Type B pancreatic cell (in vitro differentiated cells): ENCODE measurements around the gene TOM1L2. TPM values are rescaled to one million over a fixed set of nuclear protein-coding genes. Genes with fewer than 3 reads are reported as not detected.

ENCODE experiments used
- DNase-seq: peaks from one replicate; pipeline ENCODE4 v3.0.0; 2021; ENCODE audit warnings: mixed read lengths; ENCODE audit not compliant: unreplicated experiment; ENCODE audit errors: extremely low spot score
- H3K27ac Mint-ChIP-seq: 2 replicates; pipeline ENCODE4 v1.8.0; 2021; ENCODE audit warnings: mild to moderate bottlenecking, mixed read lengths
- H3K27me3 Mint-ChIP-seq: 2 replicates; pipeline ENCODE4 v1.8.0; 2021; ENCODE audit warnings: mixed read lengths
- H3K36me3 Mint-ChIP-seq: 2 replicates; pipeline ENCODE4 v1.8.0; 2021; ENCODE audit warnings: mixed read lengths
- H3K4me1 Mint-ChIP-seq: one replicate; pipeline ENCODE4 v1.8.0; 2021; ENCODE audit warnings: mixed read lengths; ENCODE audit not compliant: unreplicated experiment
- H3K4me3 Mint-ChIP-seq: 2 replicates; pipeline ENCODE4 v1.8.0; 2021; ENCODE audit warnings: mild to moderate bottlenecking, mixed read lengths
- H3K9me3 Mint-ChIP-seq: 2 replicates; pipeline ENCODE4 v1.8.0; 2021; ENCODE audit warnings: mixed read lengths
- total RNA-seq: library from RNA; stranded (reverse); gene quantifications from 2 replicates; pipeline ENCODE4 v1.2.1, GENCODE V29; 2021; ENCODE audit warnings: low replicate concordance
- TF ChIP-seq, protein P1 (sequence below): fragments of 200-600 bp; sonication (generic); conservative IDR thresholded peaks from 2 replicates; pipeline ENCODE4 v1.5.0; 2021; ENCODE audit warnings: antibody characterized with exemption, mild to moderate bottlenecking

Gene TOM1L2
- total RNA-seq, 1 donor from 2014 or later: 62.5 TPM

DNA sequence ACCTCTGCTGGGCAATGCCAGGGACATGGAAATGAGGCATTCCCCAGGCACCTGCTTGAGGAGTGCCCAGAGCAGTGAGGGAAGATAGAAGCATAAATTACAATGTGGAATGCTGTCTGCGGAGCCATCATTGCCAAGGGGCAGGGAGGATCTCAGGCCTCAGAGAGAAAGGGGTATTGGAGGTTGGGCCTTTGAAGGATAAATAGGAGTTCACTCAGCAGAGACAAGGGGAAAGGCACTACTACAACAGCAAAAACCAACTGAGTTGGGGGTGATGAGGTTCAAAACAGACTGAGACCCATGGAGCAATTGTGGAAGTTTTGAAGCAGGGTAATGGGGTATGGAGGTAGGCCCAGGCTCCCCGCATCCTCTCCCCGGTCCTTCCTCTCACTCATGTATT is 168.2 kb downstream of the TOM1L2 start:
- TF ChIP-seq, protein P1, sequence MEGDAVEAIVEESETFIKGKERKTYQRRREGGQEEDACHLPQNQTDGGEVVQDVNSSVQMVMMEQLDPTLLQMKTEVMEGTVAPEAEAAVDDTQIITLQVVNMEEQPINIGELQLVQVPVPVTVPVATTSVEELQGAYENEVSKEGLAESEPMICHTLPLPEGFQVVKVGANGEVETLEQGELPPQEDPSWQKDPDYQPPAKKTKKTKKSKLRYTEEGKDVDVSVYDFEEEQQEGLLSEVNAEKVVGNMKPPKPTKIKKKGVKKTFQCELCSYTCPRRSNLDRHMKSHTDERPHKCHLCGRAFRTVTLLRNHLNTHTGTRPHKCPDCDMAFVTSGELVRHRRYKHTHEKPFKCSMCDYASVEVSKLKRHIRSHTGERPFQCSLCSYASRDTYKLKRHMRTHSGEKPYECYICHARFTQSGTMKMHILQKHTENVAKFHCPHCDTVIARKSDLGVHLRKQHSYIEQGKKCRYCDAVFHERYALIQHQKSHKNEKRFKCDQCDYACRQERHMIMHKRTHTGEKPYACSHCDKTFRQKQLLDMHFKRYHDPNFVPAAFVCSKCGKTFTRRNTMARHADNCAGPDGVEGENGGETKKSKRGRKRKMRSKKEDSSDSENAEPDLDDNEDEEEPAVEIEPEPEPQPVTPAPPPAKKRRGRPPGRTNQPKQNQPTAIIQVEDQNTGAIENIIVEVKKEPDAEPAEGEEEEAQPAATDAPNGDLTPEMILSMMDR: no peak
- peaks cover 21% of the 10 kb centered on the region for H3K36me3 Mint-ChIP-seq
- peak overlapping the region; percentile 75 for H3K27ac Mint-ChIP-seq
- no peak for DNase-seq
- peak overlapping the region; percentile 56 for H3K4me3 Mint-ChIP-seq
- H3K9me3 Mint-ChIP-seq: no peaks in the 10 kb centered on the region
- peaks cover 22% of the 10 kb centered on the region for H3K4me1 Mint-ChIP-seq
- no peaks in the 10 kb centered on the region for H3K27me3 Mint-ChIP-seq

DNA sequence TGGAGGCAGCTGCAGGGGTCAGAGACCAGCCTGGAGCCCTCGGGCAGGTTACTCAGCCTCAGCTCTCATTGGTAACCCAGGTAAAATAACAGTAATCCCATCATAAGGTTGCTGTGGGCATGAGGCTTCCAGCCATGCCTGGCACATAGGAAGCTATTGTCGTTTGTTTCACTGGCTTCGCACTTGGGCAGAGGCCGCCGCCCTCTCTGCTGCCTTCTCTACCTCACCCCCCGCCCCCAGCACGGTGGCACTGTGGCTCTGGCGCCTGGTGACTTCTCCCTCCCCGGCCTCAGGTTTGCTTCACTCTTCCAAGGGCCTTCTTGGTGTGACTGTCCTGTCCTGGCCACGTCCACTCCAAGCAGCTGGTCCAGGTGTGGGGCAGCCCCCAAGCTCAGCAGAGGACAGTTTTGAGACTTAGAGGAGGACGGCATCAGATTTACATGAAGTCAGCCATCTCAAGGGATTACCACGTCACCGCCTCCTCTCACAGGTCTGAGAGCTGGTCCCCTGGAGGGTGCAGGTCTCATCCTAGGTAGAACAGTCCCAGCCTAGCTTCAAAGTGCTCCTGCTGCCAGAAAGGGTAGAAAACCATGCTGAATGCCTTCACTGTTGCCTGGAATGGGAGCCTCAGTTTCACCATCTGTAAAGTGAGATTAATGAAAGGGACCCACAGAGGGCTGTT is 170.3 kb downstream of the TOM1L2 start:
- peaks cover 17% of the 10 kb centered on the region for H3K4me1 Mint-ChIP-seq
- peaks cover 18% of the 10 kb centered on the region for H3K36me3 Mint-ChIP-seq
- TF ChIP-seq, protein P1: no peak
- no peak for DNase-seq
- H3K27me3 Mint-ChIP-seq: no peaks in the 10 kb centered on the region
- H3K4me3 Mint-ChIP-seq: no peak overlapping the region
- H3K27ac Mint-ChIP-seq: no peak overlapping the region
- H3K9me3 Mint-ChIP-seq: no peaks in the 10 kb centered on the region

DNA sequence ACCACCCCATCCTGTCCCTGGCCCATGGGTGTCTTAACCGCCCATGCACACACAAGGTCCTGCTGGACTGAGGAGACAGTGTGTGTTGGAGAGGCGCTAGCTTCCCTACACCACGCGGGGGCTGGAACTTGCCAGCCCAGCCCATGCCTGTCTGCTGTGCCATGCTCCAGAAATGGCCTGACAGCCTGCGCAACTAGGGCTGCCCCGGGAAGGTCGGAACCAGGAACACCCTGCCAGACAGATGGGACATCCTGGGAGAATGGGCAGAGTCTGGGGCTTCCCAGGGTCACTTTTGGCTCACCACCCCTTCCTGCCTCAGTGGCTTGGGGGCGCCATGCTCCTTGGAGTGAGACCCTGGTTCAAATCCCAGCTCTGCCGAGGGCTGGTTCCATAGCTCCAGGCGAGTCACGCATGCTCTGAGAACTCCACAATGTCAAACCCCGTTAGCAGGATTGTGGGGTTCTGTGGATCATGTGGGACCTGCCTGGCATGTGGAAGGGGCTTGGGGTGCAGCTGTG is 171.6 kb downstream of the TOM1L2 start:
- H3K27me3 Mint-ChIP-seq: no peaks in the 10 kb centered on the region
- H3K9me3 Mint-ChIP-seq: no peaks in the 10 kb centered on the region
- no peak overlapping the region for H3K27ac Mint-ChIP-seq
- peaks cover 12% of the 10 kb centered on the region for H3K36me3 Mint-ChIP-seq
- TF ChIP-seq, protein P1: no peak
- peaks cover 10% of the 10 kb centered on the region for H3K4me1 Mint-ChIP-seq
- no peak for DNase-seq
- H3K4me3 Mint-ChIP-seq: no peak overlapping the region

DNA sequence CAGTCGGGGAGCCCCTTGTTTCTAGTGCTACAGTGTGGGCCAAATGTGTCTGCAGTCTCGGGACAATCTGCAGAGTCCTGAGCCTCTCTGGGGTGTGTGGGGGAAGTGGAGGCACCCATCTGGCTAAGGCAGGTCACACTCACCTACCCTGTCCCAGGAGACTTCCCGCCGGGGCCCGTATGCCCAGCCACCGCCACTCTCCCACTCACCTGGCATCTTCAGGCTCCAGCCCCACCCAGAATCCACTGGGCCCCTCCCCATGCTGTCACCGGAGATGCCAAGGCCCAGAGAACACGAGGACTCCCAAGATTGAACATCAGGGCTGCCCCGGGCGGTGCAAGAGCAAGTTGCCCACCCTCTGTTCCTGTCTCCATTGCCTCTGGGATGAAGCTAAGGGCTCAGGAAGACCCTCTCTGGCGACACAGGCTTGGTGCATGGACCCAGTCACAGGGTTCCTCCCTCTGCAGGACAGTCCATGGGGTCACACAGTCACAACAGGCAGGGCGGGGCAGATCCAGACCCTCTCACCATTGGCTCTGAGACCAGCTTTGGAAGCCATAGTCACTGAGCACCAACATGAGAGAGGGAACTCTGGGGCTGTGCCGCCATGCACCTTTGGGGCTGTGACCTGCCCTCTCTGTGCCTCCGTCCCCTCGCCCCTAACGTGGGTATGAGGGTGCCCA is 173.5 kb downstream of the TOM1L2 start:
- H3K4me3 Mint-ChIP-seq: no peak overlapping the region
- H3K36me3 Mint-ChIP-seq: peaks cover 5% of the 10 kb centered on the region
- peaks cover 10% of the 10 kb centered on the region for H3K4me1 Mint-ChIP-seq
- H3K27ac Mint-ChIP-seq: no peak overlapping the region
- H3K27me3 Mint-ChIP-seq: no peaks in the 10 kb centered on the region
- DNase-seq: no peak
- TF ChIP-seq, protein P1: no peak
- H3K9me3 Mint-ChIP-seq: no peaks in the 10 kb centered on the region

DNA sequence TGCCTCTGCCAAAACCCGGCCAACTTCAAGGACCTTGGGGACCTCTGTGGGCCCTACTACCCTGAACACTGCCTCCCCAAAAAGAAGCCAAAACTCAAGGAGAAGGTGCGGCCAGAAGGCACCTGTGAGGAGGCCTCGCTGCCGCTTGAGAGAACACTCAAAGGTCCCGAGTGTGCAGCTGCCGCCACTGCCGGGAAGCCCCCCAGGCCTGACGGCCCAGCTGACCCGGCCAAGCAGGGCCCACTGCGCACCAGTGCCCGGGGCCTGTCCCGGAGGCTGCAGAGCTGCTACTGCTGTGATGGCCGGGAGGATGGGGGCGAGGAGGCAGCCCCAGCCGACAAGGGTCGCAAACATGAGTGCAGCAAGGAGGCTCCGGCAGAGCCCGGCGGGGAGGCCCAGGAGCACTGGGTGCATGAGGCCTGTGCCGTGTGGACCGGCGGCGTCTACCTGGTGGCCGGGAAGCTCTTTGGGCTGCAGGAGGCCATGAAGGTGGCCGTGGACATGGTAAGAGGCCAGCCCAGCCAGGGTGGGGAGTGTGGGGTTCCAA is 174.1 kb downstream of the TOM1L2 start:
- DNase-seq: no peak
- TF ChIP-seq, protein P1: no peak
- H3K36me3 Mint-ChIP-seq: peaks cover 5% of the 10 kb centered on the region
- H3K27ac Mint-ChIP-seq: no peak overlapping the region
- no peak overlapping the region for H3K4me3 Mint-ChIP-seq
- H3K27me3 Mint-ChIP-seq: no peaks in the 10 kb centered on the region
- peaks cover 12% of the 10 kb centered on the region for H3K4me1 Mint-ChIP-seq
- H3K9me3 Mint-ChIP-seq: no peaks in the 10 kb centered on the region
